PC-3 (cell line): ENCODE measurements around the gene VTI1A.

Experiments used
- CTCF ChIP-seq: fragments of 300-600 bp; sonication (generic); conservative IDR thresholded peaks from 2 replicates; pipeline ENCODE4 v1.5.1; 2017; ENCODE audit warnings: antibody characterized with exemption, low read depth, mild to moderate bottlenecking, low read length
- EZH2 ChIP-seq: fragments of 300-600 bp; sonication (generic); IDR thresholded peaks from one replicate; pipeline ENCODE4 v1.6.1; 2017; ENCODE audit warnings: antibody characterized with exemption, mild to moderate bottlenecking, low read length; ENCODE audit not compliant: unreplicated experiment

- TF ChIP-seq CTCF (no peak), EZH2 (no peak)
These were observed 357.0 kb downstream of the VTI1A start for GRCh38 chr10:112803961-112804401.
